ENCODE measurements around the gene SMIM10L2A. TPM values are rescaled to one million over a fixed set of nuclear protein-coding genes. Genes with fewer than 3 reads are reported as not detected.

Gene SMIM10L2A
- total RNA-seq, 2 donors from 2014 or later = 0.14 to 0.63 TPM

DNA sequence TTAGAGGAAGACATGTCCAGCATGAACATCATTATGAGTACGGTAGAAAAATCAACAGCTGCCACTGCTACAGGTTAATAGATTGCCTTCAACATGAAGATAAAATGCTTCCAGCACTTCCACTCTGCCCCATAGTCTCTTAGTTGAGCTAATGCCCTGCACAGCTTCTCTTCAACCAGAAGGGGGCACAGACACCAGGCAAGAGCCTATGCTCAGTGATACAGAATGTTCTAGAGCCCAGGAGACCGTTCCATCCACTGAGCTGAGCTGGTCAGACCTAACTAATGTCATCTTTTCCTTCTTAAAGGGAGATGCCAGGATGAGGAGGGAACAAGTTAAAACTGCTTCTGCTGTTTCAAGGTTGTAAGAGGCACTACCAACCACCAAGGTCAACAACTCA, 42.2 kb downstream of the SMIM10L2A start:
- ATAC-seq (ENCODE audit: insufficient number of reproducible peaks, low FRiP score, low read depth) (no peak), DNase-seq (ENCODE audit: low spot score) (no peak)
- H3K27ac ChIP-seq = no peak overlapping the region
- H3K9me3 ChIP-seq = no peaks in the 10 kb centered on the region
- no peaks in the 10 kb centered on the region for H3K4me1 ChIP-seq (ENCODE audit: control insufficient read depth in 1 of 2, low read depth in 2 of 2)
- H3K4me3 ChIP-seq = no peak overlapping the region
- no peaks in the 10 kb centered on the region for H3K36me3 ChIP-seq
- H3K27me3 ChIP-seq (replicated peaks; ENCODE audit: insufficient read depth) = no peaks in the 10 kb centered on the region
- TF ChIP-seq, protein P1, sequence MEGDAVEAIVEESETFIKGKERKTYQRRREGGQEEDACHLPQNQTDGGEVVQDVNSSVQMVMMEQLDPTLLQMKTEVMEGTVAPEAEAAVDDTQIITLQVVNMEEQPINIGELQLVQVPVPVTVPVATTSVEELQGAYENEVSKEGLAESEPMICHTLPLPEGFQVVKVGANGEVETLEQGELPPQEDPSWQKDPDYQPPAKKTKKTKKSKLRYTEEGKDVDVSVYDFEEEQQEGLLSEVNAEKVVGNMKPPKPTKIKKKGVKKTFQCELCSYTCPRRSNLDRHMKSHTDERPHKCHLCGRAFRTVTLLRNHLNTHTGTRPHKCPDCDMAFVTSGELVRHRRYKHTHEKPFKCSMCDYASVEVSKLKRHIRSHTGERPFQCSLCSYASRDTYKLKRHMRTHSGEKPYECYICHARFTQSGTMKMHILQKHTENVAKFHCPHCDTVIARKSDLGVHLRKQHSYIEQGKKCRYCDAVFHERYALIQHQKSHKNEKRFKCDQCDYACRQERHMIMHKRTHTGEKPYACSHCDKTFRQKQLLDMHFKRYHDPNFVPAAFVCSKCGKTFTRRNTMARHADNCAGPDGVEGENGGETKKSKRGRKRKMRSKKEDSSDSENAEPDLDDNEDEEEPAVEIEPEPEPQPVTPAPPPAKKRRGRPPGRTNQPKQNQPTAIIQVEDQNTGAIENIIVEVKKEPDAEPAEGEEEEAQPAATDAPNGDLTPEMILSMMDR (IDR thresholded peaks at IDR 0.05) = no peak

DNA sequence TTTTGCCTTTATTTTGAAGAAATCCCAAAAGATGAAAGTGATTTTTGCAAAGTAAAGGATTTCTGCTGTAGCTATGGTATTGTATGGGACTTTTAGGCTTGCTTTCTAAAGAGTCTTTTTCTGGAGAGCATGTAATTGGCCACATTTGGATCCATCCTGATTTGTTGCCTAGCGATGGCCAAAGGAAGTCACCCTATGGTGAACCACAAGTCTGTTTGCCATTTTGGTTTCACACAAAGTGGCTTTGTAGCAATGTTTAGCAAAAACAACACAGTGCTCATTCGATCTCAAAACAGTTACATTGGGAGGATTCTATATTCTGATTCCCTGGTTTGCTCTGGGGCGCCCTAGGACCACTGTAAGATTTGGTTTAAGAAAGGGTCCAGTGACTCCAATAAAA, 54.6 kb downstream of the SMIM10L2A start:
- Histone ChIP-seq H3K36me3 (no peaks in the 10 kb centered on the region), H3K9me3 (no peaks in the 10 kb centered on the region), H3K27me3 (replicated peaks; ENCODE audit: insufficient read depth) (no peaks in the 10 kb centered on the region), H3K4me1 (ENCODE audit: control insufficient read depth in 1 of 2, low read depth in 2 of 2) (no peaks in the 10 kb centered on the region), H3K27ac (no peak overlapping the region), H3K4me3 (no peak overlapping the region)
- TF ChIP-seq, protein P1 (IDR thresholded peaks at IDR 0.05) = no peak
- ATAC-seq (ENCODE audit: insufficient number of reproducible peaks, low FRiP score, low read depth) = no peak
- no peak for DNase-seq (ENCODE audit: low spot score)

DNA sequence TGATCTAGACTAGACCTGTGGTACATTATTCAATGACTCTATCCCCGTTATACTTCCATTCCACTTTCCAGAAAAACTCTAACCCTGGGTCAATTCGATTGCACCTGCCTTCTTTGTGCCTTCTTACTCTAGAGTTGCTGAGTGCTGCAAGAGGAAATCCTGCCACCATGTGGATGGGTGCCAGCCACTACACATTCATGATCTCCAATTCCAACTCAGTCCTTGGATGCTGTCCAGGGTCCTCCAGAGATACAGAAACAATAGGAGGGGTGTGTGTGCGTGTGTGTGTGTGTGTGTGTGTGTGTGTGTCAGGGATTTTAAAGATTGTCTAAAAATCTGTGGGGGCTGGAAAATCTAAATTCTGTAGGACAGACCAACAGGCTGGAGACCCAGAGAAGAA, 55.8 kb downstream of the SMIM10L2A start:
- Histone ChIP-seq H3K4me1 (ENCODE audit: control insufficient read depth in 1 of 2, low read depth in 2 of 2) (no peaks in the 10 kb centered on the region), H3K27ac (no peak overlapping the region), H3K36me3 (no peaks in the 10 kb centered on the region), H3K4me3 (no peak overlapping the region), H3K9me3 (no peaks in the 10 kb centered on the region), H3K27me3 (replicated peaks; ENCODE audit: insufficient read depth) (no peaks in the 10 kb centered on the region)
- DNase-seq (ENCODE audit: low spot score) (peak; percentile 1), ATAC-seq (ENCODE audit: insufficient number of reproducible peaks, low FRiP score, low read depth) (no peak)
- TF ChIP-seq, protein P1 (IDR thresholded peaks at IDR 0.05) = no peak

Other genes starting within 250 kb of the SMIM10L2A start
- not detected for gene ETDA, start 169.9 kb upstream of the SMIM10L2A start, total RNA-seq
- gene ETDC, start 112.5 kb upstream of the SMIM10L2A start, total RNA-seq = not detected
- gene ZNF75D, start 77.8 kb upstream of the SMIM10L2A start, total RNA-seq = 1 to 10 TPM; 7.4 to 7.5 TPM
- 10 to 100 TPM; 13.1 to 22.1 TPM for gene ZNF449, start 77.1 kb upstream of the SMIM10L2A start, total RNA-seq
- gene INTS6L, start 98.7 kb downstream of the SMIM10L2A start, total RNA-seq = 10 to 100 TPM in 1 of 2 donors, 1 to 10 TPM in 1; 9.3 to 23.0 TPM